ENCODE results near the gene CATSPERB.
"Not testable (repeated sequence)": the region's sequence is repeated elsewhere in the genome, so short reads cannot be mapped to it uniquely, and the experiment has no call there.

CATSPERB gene

GRCh38 chr14:91667101-91667500, 64.8 kb downstream of the CATSPERB start:
- DNase-seq = peak; percentile 84

- DNase-seq = no peak
Measured at GRCh38 chr14:91660790-91661189, 71.1 kb downstream of the CATSPERB start.

- no peak for DNase-seq
Measured at GRCh38 chr14:91654836-91655235, 77.0 kb downstream of the CATSPERB start.

- peak; percentile 36 for DNase-seq
Measured at GRCh38 chr14:91653451-91653850, 78.4 kb downstream of the CATSPERB start.

- DNase-seq = peak; percentile 56
Measured at GRCh38 chr14:91649930-91650329, 82.0 kb downstream of the CATSPERB start.

GRCh38 chr14:91647856-91648255, 84.0 kb downstream of the CATSPERB start:
- DNase-seq = peak; percentile 82

- no peak for DNase-seq
Measured at GRCh38 chr14:91636604-91637003, 95.3 kb downstream of the CATSPERB start.

GRCh38 chr14:91624757-91625156, 107.1 kb downstream of the CATSPERB start:
- DNase-seq = no peak

GRCh38 chr14:91614187-91614586, 117.7 kb downstream of the CATSPERB start:
- DNase-seq = no peak

- DNase-seq = no peak
Measured at GRCh38 chr14:91613459-91614112, 118.3 kb downstream of the CATSPERB start.

- no peak for DNase-seq
Measured at GRCh38 chr14:91611528-91611927, 120.4 kb downstream of the CATSPERB start.

GRCh38 chr14:91609161-91609560, 122.7 kb downstream of the CATSPERB start:
- DNase-seq = no peak

- DNase-seq = no peak
Measured at GRCh38 chr14:91607322-91608047, 124.4 kb downstream of the CATSPERB start.

GRCh38 chr14:91606851-91607250, 125.0 kb downstream of the CATSPERB start:
- peak; percentile 72 for DNase-seq

- not testable (repeated sequence) for DNase-seq
Measured at GRCh38 chr14:91604611-91605010, 127.3 kb downstream of the CATSPERB start.

GRCh38 chr14:91599994-91600393, 131.9 kb downstream of the CATSPERB start:
- DNase-seq = no peak

GRCh38 chr14:91595736-91596135, 136.2 kb downstream of the CATSPERB start:
- DNase-seq = no peak

GRCh38 chr14:91593957-91594356, 137.9 kb downstream of the CATSPERB start:
- not testable (repeated sequence) for DNase-seq

- no peak for DNase-seq
Measured at GRCh38 chr14:91586410-91586809, 145.5 kb downstream of the CATSPERB start.

GRCh38 chr14:91585856-91586255, 146.0 kb downstream of the CATSPERB start:
- DNase-seq = no peak

- DNase-seq = no peak
Measured at GRCh38 chr14:91582761-91583160, 149.1 kb downstream of the CATSPERB start.

GRCh38 chr14:91580876-91581577, 150.9 kb downstream of the CATSPERB start:
- no peak for DNase-seq

- DNase-seq = no peak
Measured at GRCh38 chr14:91577632-91578233, 154.2 kb downstream of the CATSPERB start.
